Measurements from ENCODE around the gene TLCD1. TPM values are rescaled to one million over a fixed set of nuclear protein-coding genes. Genes with fewer than 3 reads are reported as not detected.

TLCD1 gene
- total RNA-seq, 2 donors from 2014 or later: 5.3 to 19.6 TPM

DNA sequence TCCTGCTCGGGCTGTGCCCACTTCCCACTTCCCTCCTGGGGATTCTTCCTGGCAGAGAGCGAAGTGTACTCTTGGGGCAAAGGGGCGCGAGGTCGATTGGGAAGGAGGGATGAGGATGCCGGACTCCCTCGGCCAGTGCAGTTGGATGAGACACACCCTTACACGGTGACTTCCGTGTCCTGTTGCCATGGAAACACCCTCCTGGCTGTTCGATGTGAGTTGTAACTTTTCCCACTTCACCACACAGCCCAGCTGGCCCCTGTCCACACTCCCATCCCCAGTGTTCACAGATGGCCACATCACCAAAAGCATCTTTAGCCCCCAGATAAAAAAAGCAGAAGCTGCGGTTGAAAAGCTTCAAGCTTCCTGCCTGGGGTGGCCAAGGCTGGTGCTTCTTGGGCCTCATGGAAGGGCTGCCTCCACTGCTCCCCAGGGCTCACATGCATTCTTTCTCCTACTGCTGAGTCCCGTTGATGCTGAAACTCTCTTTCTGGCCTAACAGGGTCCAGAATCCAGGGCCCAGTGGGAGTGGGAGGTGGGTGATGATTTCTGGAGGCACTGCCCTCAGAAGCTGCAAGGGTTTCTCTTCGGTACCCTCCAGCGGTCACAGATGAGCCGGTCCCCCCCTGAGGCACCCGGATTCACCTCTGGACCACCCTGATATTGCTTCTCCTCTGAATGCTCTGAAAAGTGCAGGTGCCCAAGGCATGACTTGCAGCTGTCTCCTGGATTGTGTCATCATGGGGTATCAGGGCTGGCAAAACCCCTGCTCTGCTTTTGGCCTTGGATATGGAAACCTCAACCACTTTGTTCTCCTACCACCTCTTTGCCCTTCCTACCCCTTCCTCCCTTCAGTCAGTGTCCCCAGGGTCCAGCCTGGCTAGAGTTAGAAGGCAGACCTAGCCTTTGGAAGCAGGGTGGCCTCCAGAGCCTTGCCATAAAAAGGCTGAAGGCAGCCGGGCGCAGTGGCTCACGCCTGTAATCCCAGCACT is 15.6 kb upstream of the TLCD1 start:
- no peaks in the 10 kb centered on the region for H3K9me3 ChIP-seq
- no peaks in the 10 kb centered on the region for H3K27me3 ChIP-seq (replicated peaks; ENCODE audit: insufficient read depth)
- no peaks in the 10 kb centered on the region for H3K36me3 ChIP-seq
- H3K27ac ChIP-seq: no peak overlapping the region
- intact Hi-C loops (cut with DNase I): loop anchor here (2.0 to 10.0 kb wide), 2 partner anchors 13 to 57 kb away; partner anchors contain the start of gene NEK8
- H3K4me1 ChIP-seq (replicated peaks): peaks cover 16% of the 10 kb centered on the region
- WGBS: 74% methylated on average over 16 of the region's 19 CpGs
- no peak overlapping the region for H3K4me3 ChIP-seq
- TF ChIP-seq, protein P1, sequence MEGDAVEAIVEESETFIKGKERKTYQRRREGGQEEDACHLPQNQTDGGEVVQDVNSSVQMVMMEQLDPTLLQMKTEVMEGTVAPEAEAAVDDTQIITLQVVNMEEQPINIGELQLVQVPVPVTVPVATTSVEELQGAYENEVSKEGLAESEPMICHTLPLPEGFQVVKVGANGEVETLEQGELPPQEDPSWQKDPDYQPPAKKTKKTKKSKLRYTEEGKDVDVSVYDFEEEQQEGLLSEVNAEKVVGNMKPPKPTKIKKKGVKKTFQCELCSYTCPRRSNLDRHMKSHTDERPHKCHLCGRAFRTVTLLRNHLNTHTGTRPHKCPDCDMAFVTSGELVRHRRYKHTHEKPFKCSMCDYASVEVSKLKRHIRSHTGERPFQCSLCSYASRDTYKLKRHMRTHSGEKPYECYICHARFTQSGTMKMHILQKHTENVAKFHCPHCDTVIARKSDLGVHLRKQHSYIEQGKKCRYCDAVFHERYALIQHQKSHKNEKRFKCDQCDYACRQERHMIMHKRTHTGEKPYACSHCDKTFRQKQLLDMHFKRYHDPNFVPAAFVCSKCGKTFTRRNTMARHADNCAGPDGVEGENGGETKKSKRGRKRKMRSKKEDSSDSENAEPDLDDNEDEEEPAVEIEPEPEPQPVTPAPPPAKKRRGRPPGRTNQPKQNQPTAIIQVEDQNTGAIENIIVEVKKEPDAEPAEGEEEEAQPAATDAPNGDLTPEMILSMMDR (IDR thresholded peaks at IDR 0.05): no peak
- no peak for TF ChIP-seq POLR2AphosphoS5 (IDR thresholded peaks at IDR 0.05)
- no peak for DNase-seq (ENCODE audit: low spot score)

DNA sequence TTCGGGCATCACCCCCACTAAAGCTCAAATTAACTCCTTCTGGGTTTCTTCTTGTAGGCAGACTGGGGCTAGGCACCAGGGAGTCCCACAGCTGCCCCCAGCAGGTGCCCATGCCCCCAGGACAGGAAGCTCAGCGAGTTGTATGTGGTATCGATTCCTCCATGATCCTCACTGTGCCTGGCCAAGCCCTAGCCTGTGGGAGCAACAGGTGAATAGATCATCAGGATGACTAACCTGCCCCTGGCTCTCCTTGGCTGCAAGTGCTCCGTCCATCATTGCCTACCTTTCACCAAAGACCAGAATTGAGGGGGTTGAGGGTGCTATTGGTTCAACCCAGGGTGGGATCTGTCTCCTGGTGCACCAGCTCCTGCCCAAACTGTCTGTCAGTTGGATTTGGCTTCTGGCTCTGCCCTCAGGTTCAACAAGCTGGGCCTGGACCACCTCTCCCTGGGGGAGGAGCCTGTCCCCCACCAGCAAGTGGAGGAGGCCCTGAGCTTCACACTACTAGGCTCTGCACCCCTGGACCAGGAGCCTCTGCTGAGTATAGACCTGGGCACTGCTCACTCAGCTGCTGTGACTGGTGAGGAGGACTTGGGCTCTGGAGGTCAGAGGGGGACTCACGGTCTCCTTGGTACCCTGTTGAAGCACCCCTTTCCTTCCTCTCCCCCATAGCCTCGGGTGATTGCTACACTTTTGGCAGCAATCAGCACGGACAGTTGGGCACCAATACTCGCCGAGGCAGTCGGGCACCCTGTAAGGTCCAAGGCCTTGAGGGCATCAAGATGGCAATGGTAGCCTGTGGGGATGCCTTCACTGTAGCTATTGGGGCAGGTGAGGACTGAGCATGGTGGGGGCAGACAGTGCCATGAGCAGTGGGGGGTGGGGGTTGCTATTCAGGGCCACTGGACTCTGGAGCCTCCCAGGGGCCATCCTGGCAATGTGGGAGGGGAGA is 14.6 kb upstream of the TLCD1 start:
- 83% methylated on average over 10 of the region's 10 CpGs for WGBS
- Histone ChIP-seq H3K36me3 (no peaks in the 10 kb centered on the region), H3K4me3 (no peak overlapping the region), H3K4me1 (replicated peaks) (peaks cover 6% of the 10 kb centered on the region), H3K27ac (no peak overlapping the region), H3K9me3 (no peaks in the 10 kb centered on the region), H3K27me3 (replicated peaks; ENCODE audit: insufficient read depth) (no peaks in the 10 kb centered on the region)
- intact Hi-C loops (cut with DNase I): loop anchor here (10.0 kb wide), 1 partner anchor 56 kb away; no protein-coding TSS in a partner anchor
- no peak for DNase-seq (ENCODE audit: low spot score)
- no peak for TF ChIP-seq POLR2A (IDR thresholded peaks at IDR 0.05)
- TF ChIP-seq, protein P1 (IDR thresholded peaks at IDR 0.05): no peak
- TF ChIP-seq POLR2AphosphoS5 (IDR thresholded peaks at IDR 0.05): no peak

DNA sequence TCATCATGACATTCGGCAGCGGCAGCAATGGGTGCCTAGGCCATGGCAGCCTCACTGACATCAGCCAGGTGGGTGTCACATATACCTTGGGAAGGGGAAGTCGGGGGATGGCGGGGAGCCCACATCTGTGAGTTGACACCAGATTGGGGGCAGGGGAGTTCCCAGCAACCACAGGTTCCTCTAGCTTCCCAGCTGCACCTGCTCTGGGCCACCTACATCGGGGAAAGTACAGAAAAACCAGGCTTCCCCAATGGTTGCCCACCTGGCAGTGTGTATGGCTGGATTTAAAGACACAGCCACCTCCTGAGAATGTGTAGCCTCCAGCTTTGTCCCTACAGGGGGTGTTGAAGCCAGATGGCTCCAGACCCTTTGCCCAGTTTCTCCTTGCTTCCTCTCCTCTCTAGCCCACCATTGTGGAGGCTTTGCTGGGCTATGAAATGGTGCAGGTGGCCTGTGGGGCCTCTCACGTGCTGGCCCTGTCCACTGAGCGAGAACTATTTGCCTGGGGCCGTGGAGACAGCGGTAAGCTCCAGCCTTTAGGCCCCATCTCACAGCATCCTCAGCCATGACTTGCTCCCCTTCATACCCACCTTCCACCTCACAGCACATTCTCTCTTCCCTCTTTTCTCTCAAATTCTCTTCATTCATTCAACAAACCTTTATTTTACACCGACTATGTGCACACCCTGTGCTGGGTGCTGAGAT is 12.8 kb upstream of the TLCD1 start:
- Histone ChIP-seq H3K4me3 (no peak overlapping the region), H3K9me3 (no peaks in the 10 kb centered on the region), H3K27ac (no peak overlapping the region), H3K27me3 (replicated peaks; ENCODE audit: insufficient read depth) (no peaks in the 10 kb centered on the region), H3K36me3 (peaks cover 0 to 3% of the 10 kb centered on the region in 2 donors), H3K4me1 (replicated peaks) (peaks cover 5% of the 10 kb centered on the region)
- intact Hi-C loops (cut with DNase I): no loop called here
- WGBS: 79% methylated on average over 10 of the region's 10 CpGs
- no peak for DNase-seq (ENCODE audit: low spot score)
- TF ChIP-seq POLR2AphosphoS5 (IDR thresholded peaks at IDR 0.05) (no peak), POLR2A (IDR thresholded peaks at IDR 0.05) (no peak)
- TF ChIP-seq, protein P1 (IDR thresholded peaks at IDR 0.05): no peak

DNA sequence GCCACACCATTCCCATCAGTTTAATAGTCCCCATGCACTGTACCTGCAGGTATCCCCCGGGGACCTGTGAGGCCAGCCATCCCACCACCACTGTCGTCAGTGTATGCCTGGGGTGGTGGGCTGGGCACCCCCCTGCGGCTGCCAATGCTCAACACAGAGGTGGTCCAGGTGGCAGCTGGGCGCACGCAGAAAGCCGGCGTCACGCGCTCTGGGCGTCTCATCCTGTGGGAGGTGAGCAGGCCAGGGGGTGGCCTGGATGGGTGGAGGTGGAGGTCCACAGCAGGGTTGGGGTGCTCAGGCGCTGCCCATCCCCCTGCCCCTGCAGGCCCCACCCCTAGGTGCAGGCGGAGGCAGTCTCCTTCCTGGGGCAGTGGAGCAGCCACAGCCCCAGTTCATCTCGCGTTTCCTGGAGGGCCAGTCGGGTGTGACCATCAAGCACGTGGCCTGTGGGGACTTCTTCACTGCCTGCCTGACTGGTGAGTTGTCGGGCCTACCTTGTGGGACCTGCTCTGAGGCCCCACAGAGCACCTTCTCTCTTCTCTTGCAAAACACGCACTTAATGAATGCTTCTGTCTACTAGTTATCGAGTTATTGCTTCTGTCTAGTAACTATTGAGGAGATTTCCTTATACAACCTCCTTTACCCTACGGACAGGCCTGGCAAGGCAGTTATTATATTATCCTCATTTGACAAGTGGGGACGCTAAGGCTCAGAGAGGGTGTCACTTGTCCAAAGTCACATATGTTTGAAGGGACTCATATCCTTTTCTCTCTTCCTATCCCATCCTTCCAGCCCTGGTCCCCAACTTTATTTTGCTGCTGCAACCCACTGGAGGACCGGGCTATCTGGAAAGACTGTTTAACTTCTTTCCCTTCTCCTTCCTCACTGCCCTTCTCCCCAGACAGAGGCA is 12.0 kb upstream of the TLCD1 start:
- DNase-seq (ENCODE audit: low spot score): no peak
- Histone ChIP-seq H3K27me3 (replicated peaks; ENCODE audit: insufficient read depth) (no peaks in the 10 kb centered on the region), H3K27ac (no peak overlapping the region), H3K9me3 (no peaks in the 10 kb centered on the region), H3K36me3 (peaks cover 0 to 3% of the 10 kb centered on the region in 2 donors), H3K4me3 (no peak overlapping the region), H3K4me1 (replicated peaks) (no peaks in the 10 kb centered on the region)
- intact Hi-C loops (cut with DNase I): no loop called here
- no peak for TF ChIP-seq POLR2AphosphoS5 (IDR thresholded peaks at IDR 0.05)
- TF ChIP-seq POLR2A (IDR thresholded peaks at IDR 0.05): no peak
- TF ChIP-seq, protein P1 (IDR thresholded peaks at IDR 0.05): no peak
- 85% methylated on average over 22 of the region's 22 CpGs for WGBS
